ENCODE results near the gene CUL4A. TPM values are rescaled to one million over a fixed set of nuclear protein-coding genes. Genes with fewer than 3 reads are reported as not detected.

Gene CUL4A
- total RNA-seq, 1 donor from 2014 or later: 81.3 TPM

DNA sequence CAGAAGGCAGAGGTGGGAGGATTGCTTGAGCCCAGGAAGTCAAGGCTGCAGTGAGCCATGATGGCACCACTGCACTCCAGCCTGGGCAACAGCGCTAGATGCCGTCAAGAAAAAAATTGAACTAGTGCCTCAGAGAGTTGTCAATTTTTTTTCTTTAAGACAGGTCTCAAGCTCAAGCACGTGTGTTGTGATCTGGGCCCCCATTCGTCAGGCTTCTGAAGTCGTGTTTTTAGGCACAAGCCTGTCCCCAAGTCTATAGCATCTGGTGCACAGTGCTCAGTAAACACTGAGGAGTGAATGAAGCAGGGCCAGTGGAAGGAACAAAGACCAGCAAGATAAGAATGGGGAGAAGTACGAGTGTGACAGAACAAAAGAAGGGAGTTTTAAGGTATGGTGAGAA lies 63.9 kb downstream of the CUL4A start:
- Mint-ChIP-seq H3K4me3 (ENCODE audit: unreplicated experiment) (no peak overlapping the region), H3K27me3 (ENCODE audit: low read depth, unreplicated experiment) (peaks cover 3% of the 10 kb centered on the region), H3K9me3 (ENCODE audit: unreplicated experiment) (no peaks in the 10 kb centered on the region), H3K36me3 (ENCODE audit: low read depth, unreplicated experiment) (peaks cover 21% of the 10 kb centered on the region), H3K27ac (ENCODE audit: unreplicated experiment) (no peak overlapping the region), H3K4me1 (ENCODE audit: low read depth, unreplicated experiment) (peaks cover 16% of the 10 kb centered on the region)
- H3K27me3 ChIP-seq (ENCODE audit: insufficient read depth, low read length): no peaks in the 10 kb centered on the region
- no peaks in the 10 kb centered on the region for H3K9me3 ChIP-seq (ENCODE audit: insufficient read depth, low read depth, low read length)
- H3K27ac ChIP-seq (ENCODE audit: low read depth, low read length): no peak overlapping the region
- no peak overlapping the region for H2AFZ ChIP-seq (ENCODE audit: low read depth, low read length)
- DNase-seq (ENCODE audit: low read depth) (no peak), FAIRE-seq (no peak)
- H4K20me1 ChIP-seq (ENCODE audit: insufficient read depth, low read length): no peaks in the 10 kb centered on the region
- no peaks in the 10 kb centered on the region for H3K36me3 ChIP-seq (ENCODE audit: insufficient read depth, low read length)
- TF ChIP-seq EZH2 (IDR thresholded peaks at IDR 0.05; ENCODE audit: insufficient read depth, low read length): no peak
- TF ChIP-seq, protein P1, sequence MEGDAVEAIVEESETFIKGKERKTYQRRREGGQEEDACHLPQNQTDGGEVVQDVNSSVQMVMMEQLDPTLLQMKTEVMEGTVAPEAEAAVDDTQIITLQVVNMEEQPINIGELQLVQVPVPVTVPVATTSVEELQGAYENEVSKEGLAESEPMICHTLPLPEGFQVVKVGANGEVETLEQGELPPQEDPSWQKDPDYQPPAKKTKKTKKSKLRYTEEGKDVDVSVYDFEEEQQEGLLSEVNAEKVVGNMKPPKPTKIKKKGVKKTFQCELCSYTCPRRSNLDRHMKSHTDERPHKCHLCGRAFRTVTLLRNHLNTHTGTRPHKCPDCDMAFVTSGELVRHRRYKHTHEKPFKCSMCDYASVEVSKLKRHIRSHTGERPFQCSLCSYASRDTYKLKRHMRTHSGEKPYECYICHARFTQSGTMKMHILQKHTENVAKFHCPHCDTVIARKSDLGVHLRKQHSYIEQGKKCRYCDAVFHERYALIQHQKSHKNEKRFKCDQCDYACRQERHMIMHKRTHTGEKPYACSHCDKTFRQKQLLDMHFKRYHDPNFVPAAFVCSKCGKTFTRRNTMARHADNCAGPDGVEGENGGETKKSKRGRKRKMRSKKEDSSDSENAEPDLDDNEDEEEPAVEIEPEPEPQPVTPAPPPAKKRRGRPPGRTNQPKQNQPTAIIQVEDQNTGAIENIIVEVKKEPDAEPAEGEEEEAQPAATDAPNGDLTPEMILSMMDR (IDR thresholded peaks at IDR 0.05; ENCODE audit: insufficient read depth, low read depth, low read length): no peak
- no peak overlapping the region for H3K4me2 ChIP-seq (ENCODE audit: low read length)
- peaks cover 14% of the 10 kb centered on the region for H3K4me1 ChIP-seq (ENCODE audit: insufficient read depth, low read length)
- H3K9ac ChIP-seq (ENCODE audit: low read length): no peak overlapping the region
- no peak overlapping the region for H3K4me3 ChIP-seq (ENCODE audit: insufficient read depth, low read depth, low read length)
- no peaks in the 10 kb centered on the region for H3K79me2 ChIP-seq (ENCODE audit: insufficient read depth, low read length)

DNA sequence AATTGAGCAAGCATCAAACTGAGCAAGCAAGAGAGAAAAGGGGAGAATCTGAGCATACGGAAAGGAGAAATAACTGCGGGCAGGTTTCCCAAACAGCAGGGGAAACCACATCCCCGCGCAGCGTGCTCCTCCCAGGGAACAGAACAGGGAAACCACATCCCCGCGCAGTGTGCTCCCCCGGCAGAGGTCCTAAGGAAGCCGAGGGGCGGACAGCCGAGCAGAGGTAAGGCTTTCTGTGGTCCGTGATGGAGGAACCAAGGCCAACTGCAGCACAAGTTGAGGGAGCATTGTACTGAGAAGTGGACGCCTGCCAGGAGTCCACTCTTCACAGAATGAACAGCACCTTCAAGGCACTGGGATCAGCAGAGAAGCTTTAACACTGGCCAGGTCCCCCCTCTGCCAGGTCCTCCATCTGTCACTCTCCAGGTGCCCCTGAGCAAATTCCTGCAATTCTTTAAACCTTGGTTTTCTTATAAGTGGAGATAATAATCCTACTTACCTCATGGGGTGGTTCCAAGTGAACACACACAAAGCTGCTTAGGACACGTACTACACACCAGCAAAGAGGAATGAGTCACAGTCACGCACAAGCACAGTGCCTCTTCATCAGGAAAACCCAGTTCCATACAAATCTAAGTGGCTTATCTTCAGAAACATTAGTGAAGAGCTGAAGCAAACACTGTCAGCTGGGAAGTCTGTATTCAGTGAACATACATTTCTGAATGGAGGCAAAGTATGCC lies 64.6 kb downstream of the CUL4A start:
- no peaks in the 10 kb centered on the region for H3K27me3 ChIP-seq (ENCODE audit: insufficient read depth, low read length)
- DNase-seq (ENCODE audit: low read depth): peak; percentile 83
- no peaks in the 10 kb centered on the region for H3K36me3 ChIP-seq (ENCODE audit: insufficient read depth, low read length)
- no peak overlapping the region for H3K4me2 ChIP-seq (ENCODE audit: low read length)
- no peak overlapping the region for H3K4me3 ChIP-seq (ENCODE audit: insufficient read depth, low read depth, low read length)
- no peaks in the 10 kb centered on the region for H3K9me3 ChIP-seq (ENCODE audit: insufficient read depth, low read depth, low read length)
- no peak for FAIRE-seq
- Mint-ChIP-seq H3K4me3 (ENCODE audit: unreplicated experiment) (no peak overlapping the region), H3K27me3 (ENCODE audit: low read depth, unreplicated experiment) (peaks cover 5% of the 10 kb centered on the region), H3K9me3 (ENCODE audit: unreplicated experiment) (no peaks in the 10 kb centered on the region), H3K36me3 (ENCODE audit: low read depth, unreplicated experiment) (peaks cover 22% of the 10 kb centered on the region), H3K27ac (ENCODE audit: unreplicated experiment) (peak overlapping the region; percentile 34), H3K4me1 (ENCODE audit: low read depth, unreplicated experiment) (peaks cover 16% of the 10 kb centered on the region)
- H2AFZ ChIP-seq (ENCODE audit: low read depth, low read length): no peak overlapping the region
- no peak overlapping the region for H3K9ac ChIP-seq (ENCODE audit: low read length)
- no peaks in the 10 kb centered on the region for H3K79me2 ChIP-seq (ENCODE audit: insufficient read depth, low read length)
- H4K20me1 ChIP-seq (ENCODE audit: insufficient read depth, low read length): no peaks in the 10 kb centered on the region
- TF ChIP-seq, protein P1 (IDR thresholded peaks at IDR 0.05; ENCODE audit: insufficient read depth, low read depth, low read length): no peak
- no peak for TF ChIP-seq EZH2 (IDR thresholded peaks at IDR 0.05; ENCODE audit: insufficient read depth, low read length)
- peaks cover 14% of the 10 kb centered on the region for H3K4me1 ChIP-seq (ENCODE audit: insufficient read depth, low read length)
- H3K27ac ChIP-seq (ENCODE audit: low read depth, low read length): peak overlapping the region; percentile 48

DNA sequence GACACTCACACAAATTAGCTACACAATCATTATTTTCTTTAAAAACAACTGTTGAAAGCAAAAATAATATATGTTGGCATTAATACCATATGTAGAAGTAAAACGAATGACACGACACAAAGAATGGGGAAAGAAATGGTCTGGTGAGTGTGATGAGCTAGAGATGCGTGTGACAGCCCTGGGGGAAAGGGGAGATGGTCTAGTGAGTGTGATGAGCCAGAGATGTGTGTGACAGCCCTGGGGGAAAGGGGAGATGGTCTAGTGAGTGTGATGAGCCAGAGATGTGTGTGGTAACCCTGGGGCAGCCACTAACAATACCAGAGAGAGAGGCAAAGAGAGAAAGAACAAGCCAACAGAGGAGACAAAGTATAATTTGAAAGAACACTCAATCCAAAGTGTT lies 65.3 kb downstream of the CUL4A start:
- TF ChIP-seq, protein P1 (IDR thresholded peaks at IDR 0.05; ENCODE audit: insufficient read depth, low read depth, low read length): no peak
- no peak for TF ChIP-seq EZH2 (IDR thresholded peaks at IDR 0.05; ENCODE audit: insufficient read depth, low read length)
- H3K4me3 Mint-ChIP-seq (ENCODE audit: unreplicated experiment): no peak overlapping the region
- H3K27ac Mint-ChIP-seq (ENCODE audit: unreplicated experiment): no peak overlapping the region
- DNase-seq (ENCODE audit: low read depth) (no peak), FAIRE-seq (no peak)
- peaks cover 21% of the 10 kb centered on the region for H3K36me3 Mint-ChIP-seq (ENCODE audit: low read depth, unreplicated experiment)
- H3K27me3 ChIP-seq (ENCODE audit: insufficient read depth, low read length): no peaks in the 10 kb centered on the region
- no peaks in the 10 kb centered on the region for H3K79me2 ChIP-seq (ENCODE audit: insufficient read depth, low read length)
- peaks cover 14% of the 10 kb centered on the region for H3K4me1 ChIP-seq (ENCODE audit: insufficient read depth, low read length)
- peaks cover 16% of the 10 kb centered on the region for H3K4me1 Mint-ChIP-seq (ENCODE audit: low read depth, unreplicated experiment)
- no peak overlapping the region for H3K9ac ChIP-seq (ENCODE audit: low read length)
- H3K36me3 ChIP-seq (ENCODE audit: insufficient read depth, low read length): no peaks in the 10 kb centered on the region
- H3K9me3 Mint-ChIP-seq (ENCODE audit: unreplicated experiment): no peaks in the 10 kb centered on the region
- H3K4me3 ChIP-seq (ENCODE audit: insufficient read depth, low read depth, low read length): no peak overlapping the region
- no peaks in the 10 kb centered on the region for H3K9me3 ChIP-seq (ENCODE audit: insufficient read depth, low read depth, low read length)
- no peaks in the 10 kb centered on the region for H4K20me1 ChIP-seq (ENCODE audit: insufficient read depth, low read length)
- peaks cover 6% of the 10 kb centered on the region for H3K27me3 Mint-ChIP-seq (ENCODE audit: low read depth, unreplicated experiment)
- no peak overlapping the region for H3K4me2 ChIP-seq (ENCODE audit: low read length)
- peak overlapping the region; percentile 48 for H3K27ac ChIP-seq (ENCODE audit: low read depth, low read length)
- H2AFZ ChIP-seq (ENCODE audit: low read depth, low read length): no peak overlapping the region
